ENCODE results near the gene UGT1A5. TPM values are rescaled to one million over a fixed set of nuclear protein-coding genes. Genes with fewer than 3 reads are reported as not detected.

Gene UGT1A5
- total RNA-seq, 4 donors from 2014 or later, result not detected

DNA sequence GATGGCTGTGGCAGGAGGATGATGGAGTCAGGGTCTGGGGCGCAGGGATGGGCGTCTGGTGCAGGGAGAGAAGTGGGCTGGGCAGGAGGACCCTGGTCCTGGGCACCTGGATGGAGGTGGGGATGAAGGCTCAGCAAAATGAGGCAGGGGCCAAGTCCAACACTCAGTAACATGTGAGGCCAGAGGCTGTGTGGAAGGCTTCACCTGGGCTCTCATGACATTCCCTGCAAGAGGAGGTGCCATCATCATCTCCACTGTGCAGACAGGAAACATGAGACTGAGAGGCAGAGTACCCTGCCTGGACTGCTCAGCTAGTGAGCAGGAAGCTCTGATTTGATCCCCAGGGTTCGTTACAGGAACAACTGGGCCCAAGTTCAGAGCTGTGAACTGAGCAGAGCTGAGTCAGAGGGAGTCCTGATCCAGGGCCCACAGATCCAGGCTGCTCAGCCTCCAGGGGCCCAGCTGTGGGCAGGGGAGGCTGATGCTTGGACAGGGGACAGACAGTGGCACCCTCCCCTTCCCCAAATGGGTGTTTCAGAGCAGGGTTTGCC, 104.7 kb downstream of the UGT1A5 start:
- no peaks in the 10 kb centered on the region for H3K9me3 ChIP-seq
- DNase-seq, result no peak

DNA sequence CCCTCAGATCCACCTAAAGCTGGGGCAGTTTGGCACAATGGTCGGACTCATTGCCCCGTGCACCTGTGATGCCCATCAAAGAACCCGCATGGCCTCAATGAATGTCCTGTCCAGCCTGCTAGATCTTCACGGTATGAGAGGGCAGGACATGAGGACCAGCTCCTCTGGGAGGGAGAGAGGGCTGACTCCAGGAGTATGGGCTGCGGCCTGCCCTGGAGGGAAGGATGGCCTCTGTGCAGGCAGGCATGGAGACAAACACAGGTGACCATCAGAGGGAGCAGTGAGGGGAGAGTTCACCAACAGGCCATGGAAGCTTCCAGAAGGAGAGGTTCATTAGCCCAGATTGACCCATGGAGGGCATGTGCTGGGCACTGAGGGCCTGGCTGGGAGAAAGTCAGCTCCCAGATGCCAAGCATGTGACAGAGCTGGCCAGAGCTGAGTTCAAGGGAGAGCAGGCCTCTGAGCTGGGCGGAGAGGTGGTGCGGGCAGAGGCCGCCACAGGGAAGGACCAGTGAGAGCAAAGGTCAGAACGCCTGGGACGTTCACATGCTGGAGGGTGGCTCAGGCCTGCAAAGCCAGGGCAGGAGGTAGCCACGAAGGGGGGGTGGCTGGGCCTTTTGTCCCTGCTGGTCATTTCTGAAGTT, 105.4 kb downstream of the UGT1A5 start:
- no peak for DNase-seq
- Histone ChIP-seq H3K27ac (no peak overlapping the region), H3K4me3 (no peak overlapping the region), H3K9me3 (no peaks in the 10 kb centered on the region), H3K4me1 (no peaks in the 10 kb centered on the region), H3K27me3 (no peaks in the 10 kb centered on the region), H3K36me3 (no peaks in the 10 kb centered on the region)
- intact Hi-C loops (cut with DNase I; ENCODE audit: low total_unique reads), result no loop called here
- TF ChIP-seq POLR2A (IDR thresholded peaks at IDR 0.05), result no peak
- TF ChIP-seq, protein P1, sequence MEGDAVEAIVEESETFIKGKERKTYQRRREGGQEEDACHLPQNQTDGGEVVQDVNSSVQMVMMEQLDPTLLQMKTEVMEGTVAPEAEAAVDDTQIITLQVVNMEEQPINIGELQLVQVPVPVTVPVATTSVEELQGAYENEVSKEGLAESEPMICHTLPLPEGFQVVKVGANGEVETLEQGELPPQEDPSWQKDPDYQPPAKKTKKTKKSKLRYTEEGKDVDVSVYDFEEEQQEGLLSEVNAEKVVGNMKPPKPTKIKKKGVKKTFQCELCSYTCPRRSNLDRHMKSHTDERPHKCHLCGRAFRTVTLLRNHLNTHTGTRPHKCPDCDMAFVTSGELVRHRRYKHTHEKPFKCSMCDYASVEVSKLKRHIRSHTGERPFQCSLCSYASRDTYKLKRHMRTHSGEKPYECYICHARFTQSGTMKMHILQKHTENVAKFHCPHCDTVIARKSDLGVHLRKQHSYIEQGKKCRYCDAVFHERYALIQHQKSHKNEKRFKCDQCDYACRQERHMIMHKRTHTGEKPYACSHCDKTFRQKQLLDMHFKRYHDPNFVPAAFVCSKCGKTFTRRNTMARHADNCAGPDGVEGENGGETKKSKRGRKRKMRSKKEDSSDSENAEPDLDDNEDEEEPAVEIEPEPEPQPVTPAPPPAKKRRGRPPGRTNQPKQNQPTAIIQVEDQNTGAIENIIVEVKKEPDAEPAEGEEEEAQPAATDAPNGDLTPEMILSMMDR (IDR thresholded peaks at IDR 0.05), result no peak

More for the DNA sequence above, 104.7 kb downstream of the UGT1A5 start:
- TF ChIP-seq, protein P1 (IDR thresholded peaks at IDR 0.05), result no peak
- no peak for TF ChIP-seq POLR2A (IDR thresholded peaks at IDR 0.05)
- Histone ChIP-seq H3K4me3 (no peak overlapping the region), H3K36me3 (no peaks in the 10 kb centered on the region), H3K27me3 (no peaks in the 10 kb centered on the region), H3K27ac (no peak overlapping the region), H3K4me1 (no peaks in the 10 kb centered on the region)
- intact Hi-C loops (cut with DNase I; ENCODE audit: low total_unique reads), result no loop called here

DNA sequence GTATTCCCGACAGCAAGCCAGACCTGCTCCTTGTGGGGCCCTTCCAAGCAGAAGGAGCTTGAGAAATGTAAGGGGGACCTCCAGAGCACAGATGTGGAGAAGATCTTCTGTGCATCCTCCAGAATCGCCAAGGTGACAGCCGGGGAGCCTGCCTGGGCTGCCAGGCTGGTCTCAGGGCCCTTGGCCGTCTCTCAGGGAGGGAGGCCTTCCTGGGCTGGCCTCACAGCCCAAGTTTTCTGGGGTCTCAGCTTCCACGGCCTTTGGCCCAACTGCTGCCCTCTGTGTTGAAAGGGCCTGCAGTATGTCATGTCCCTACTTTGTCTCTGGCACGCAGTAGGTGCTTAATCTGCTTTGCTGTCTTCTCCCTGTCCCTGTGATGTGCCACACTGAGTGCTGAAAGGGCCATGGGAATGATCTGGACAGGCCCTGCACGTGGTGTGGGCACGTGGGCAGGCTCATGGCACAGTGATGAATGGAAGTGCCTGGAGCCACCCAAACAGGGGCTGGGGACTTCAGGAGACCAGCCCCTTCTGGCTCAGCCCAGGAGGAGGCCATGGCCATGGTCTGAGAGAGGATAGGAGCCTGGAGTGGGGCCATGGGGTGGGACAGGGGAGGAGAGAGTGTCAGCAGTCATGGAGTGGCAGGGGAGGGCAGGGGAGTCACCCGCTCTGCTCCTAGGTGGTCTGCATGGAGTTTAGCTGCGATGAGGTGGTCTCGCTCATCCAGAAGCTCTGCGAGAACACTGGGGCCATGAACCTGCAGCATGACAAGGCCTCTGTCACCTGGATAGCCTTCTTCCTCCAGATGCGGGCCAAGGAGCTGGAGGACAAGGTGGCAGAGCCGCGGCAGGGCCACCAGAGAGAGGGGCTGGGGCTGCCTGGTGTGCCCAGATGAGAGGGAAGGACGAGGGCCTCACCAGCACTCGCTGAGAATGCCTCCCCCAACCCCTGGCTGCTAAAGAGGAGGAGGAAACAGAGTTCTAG, 106.2 kb downstream of the UGT1A5 start:
- intact Hi-C loops (cut with DNase I; ENCODE audit: low total_unique reads), result no loop called here
- Histone ChIP-seq H3K27ac (no peak overlapping the region), H3K4me3 (no peak overlapping the region), H3K27me3 (no peaks in the 10 kb centered on the region), H3K36me3 (no peaks in the 10 kb centered on the region), H3K9me3 (no peaks in the 10 kb centered on the region), H3K4me1 (no peaks in the 10 kb centered on the region)
- DNase-seq, result no peak
- no peak for TF ChIP-seq POLR2A (IDR thresholded peaks at IDR 0.05)

DNA sequence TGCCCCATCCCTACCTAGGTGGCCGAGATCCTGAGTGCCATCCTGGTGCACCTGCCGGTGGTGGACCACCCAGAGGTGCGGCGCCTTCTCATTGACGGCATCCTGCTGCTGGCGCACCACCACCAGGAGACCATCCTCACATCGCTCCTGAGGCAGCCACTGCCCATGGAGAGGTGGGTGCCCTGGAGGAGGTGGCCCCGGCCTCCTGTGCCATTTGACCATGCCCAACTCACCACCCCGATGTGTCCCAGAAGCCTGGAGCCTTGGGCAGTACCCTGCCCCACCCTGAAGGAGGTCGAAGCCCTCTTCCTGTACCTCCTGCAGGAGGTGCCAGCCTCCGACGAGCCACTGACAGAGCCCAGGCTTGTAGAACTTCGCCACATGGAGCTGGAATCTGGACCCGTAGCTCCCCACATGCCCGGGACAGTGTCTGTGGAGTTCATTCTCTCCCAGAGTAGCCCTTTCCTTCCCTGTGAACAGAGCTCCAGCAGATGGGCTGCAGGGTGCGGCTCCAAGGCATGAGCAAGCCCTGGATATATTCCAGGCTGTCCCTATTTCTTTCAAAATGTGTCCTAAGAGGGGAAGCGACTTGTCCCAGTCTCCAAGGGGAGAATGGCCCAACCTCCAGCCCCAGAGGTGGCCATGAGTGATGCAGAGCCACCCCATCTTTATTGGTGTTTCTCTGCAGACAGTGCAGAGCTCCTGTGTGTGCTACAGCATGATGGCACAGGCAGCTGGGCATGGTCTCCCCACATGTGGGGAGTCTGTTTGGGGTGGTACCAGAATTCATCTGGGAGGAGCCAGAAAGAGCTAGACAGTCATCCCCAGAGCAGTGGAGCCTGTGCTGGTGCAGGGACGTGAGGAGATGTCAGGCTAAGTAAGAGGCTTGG, 107.4 kb downstream of the UGT1A5 start:
- TF ChIP-seq, protein P1 (IDR thresholded peaks at IDR 0.05), result no peak
- TF ChIP-seq POLR2A (IDR thresholded peaks at IDR 0.05), result no peak
- Histone ChIP-seq H3K4me1 (no peaks in the 10 kb centered on the region), H3K36me3 (no peaks in the 10 kb centered on the region), H3K9me3 (no peaks in the 10 kb centered on the region), H3K4me3 (no peak overlapping the region), H3K27me3 (no peaks in the 10 kb centered on the region), H3K27ac (no peak overlapping the region)
- intact Hi-C loops (cut with DNase I; ENCODE audit: low total_unique reads), result no loop called here
- DNase-seq, result no peak

DNA sequence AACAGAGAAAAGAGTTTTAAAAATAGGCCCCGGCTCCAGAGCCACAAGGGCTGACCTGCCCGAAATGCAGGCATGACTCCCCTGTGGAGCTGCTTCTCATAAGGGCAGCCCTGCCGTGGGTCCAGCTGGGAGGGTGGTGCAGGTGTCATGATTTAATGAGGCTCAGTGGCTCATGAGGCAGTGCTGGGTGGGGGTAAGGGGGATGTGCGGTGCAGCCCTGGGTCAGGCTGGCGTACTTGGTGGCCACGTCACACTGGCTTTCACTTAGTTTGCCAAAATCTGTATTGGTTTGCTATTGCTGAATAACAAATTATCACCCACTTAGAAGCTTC, 108.0 kb downstream of the UGT1A5 start:
- no peak for TF ChIP-seq POLR2A (IDR thresholded peaks at IDR 0.05)
- TF ChIP-seq, protein P1 (IDR thresholded peaks at IDR 0.05), result no peak
- H3K27ac ChIP-seq, result no peak overlapping the region
- DNase-seq, result no peak
- H3K4me1 ChIP-seq, result no peaks in the 10 kb centered on the region
- no peaks in the 10 kb centered on the region for H3K9me3 ChIP-seq
- intact Hi-C loops (cut with DNase I; ENCODE audit: low total_unique reads), result no loop called here
- no peaks in the 10 kb centered on the region for H3K27me3 ChIP-seq
- H3K36me3 ChIP-seq, result no peaks in the 10 kb centered on the region
- no peak overlapping the region for H3K4me3 ChIP-seq

All from uterus (tissue), 4 donors.